Endothelial cell of umbilical vein (primary cell): Measurements from ENCODE around the gene NBEA. TPM values are rescaled to one million over a fixed set of nuclear protein-coding genes. Genes with fewer than 3 reads are reported as not detected.

ENCODE experiments used
- BruUV-seq: library from RNA; stranded (reverse); fragments of 400-500 nt; replicated peaks from 2 replicates; lab custom pipeline; 2021; lab: Mats Ljungman, UMichigan
- CTCF ChIA-PET: fragments of 300-600, 350-600 bp; sonication (Branson Sonifier 250); formaldehyde crosslinking; loops from one replicate; lab custom pipeline; 2021; ENCODE audit warnings: antibody characterized with exemption, inconsistent platforms; lab: Charles Lee
- POLR2A ChIA-PET: fragments of 300-600, 350-600 bp; sonication (Branson Sonifier 250); formaldehyde crosslinking; loops from one replicate; lab custom pipeline; 2021; ENCODE audit warnings: antibody characterized with exemption, inconsistent platforms; lab: Charles Lee
- DNase-seq: peaks from one replicate; pipeline ENCODE4 v3.0.0-alpha.2; 2011; ENCODE audit warnings: low read depth, low spot score
- FAIRE-seq: peaks from 2 replicates; lab custom pipeline; 2011; peaks lifted over from hg19 to GRCh38; lab: Jason Lieb, UNC
- H2AFZ ChIP-seq: 2 replicates; pipeline ENCODE4 v1.6.0; 2012; ENCODE audit warnings: low read depth, low read length, control low read depth, inconsistent platforms
- H3K27ac ChIP-seq: 2 replicates; pipeline ENCODE4 v1.5.1; 2011; ENCODE audit warnings: low read depth, mild to moderate bottlenecking, control low read depth, low read length, moderate library complexity; ENCODE audit not compliant: insufficient read depth
- H3K27me3 ChIP-seq, 2 experiments: 2 replicates each; pipeline versions ENCODE4 v1.6.0 to v1.6.1; 2011; ENCODE audit warnings: low read length in 2 of 2, mixed read lengths in 1 of 2; ENCODE audit not compliant: control insufficient read depth in 2 of 2, insufficient read depth in 2 of 2
- H3K36me3 ChIP-seq, 2 experiments: 2 replicates in 1 of 2; 3 replicates in 1 of 2; pipeline ENCODE4 v1.5.1; 2011; ENCODE audit warnings: low read length in 2 of 2, mild to moderate bottlenecking in 1 of 2, moderate library complexity in 1 of 2; ENCODE audit not compliant: control insufficient read depth in 2 of 2, insufficient read depth in 2 of 2; ENCODE audit errors: extremely low read depth in 1 of 2
- H3K4me1 ChIP-seq: 3 replicates; pipeline ENCODE4 v1.5.1; 2011; ENCODE audit warnings: mild to moderate bottlenecking, low read length; ENCODE audit not compliant: control insufficient read depth, insufficient read depth; ENCODE audit errors: extremely low read depth
- H3K4me2 ChIP-seq: 2 replicates; pipeline ENCODE4 v1.6.1; 2011; ENCODE audit warnings: low read length, control low read depth, mixed read lengths; ENCODE audit not compliant: insufficient read depth
- H3K4me3 ChIP-seq, 3 experiments: fragments of 200-600 bp in 1 of 3; sonication (generic), shearing (Covaris generic) in 1 of 3; replicated peaks in 1 of 3; 2 replicates each; pipeline ENCODE4 v1.5.1; 2011 to 2016; ENCODE audit warnings: control low read depth in 3 of 3, low read length in 3 of 3, mild to moderate bottlenecking in 2 of 3, inconsistent platforms in 1 of 3, low read depth in 1 of 3, moderate library complexity in 1 of 3; ENCODE audit not compliant: insufficient read depth in 1 of 3
- H3K79me2 ChIP-seq: 2 replicates; pipeline ENCODE4 v1.6.0; 2012; ENCODE audit warnings: low read length, inconsistent platforms; ENCODE audit not compliant: control insufficient read depth, insufficient read depth
- H3K9ac ChIP-seq: replicated peaks from 2 replicates; pipeline ENCODE3; 2011; ENCODE audit warnings: low read length, control low read depth; ENCODE audit not compliant: insufficient read depth; ENCODE audit errors: extremely low read depth
- H3K9me1 ChIP-seq: replicated peaks from 3 replicates; pipeline ENCODE4 v1.6.0; 2011; ENCODE audit warnings: mild to moderate bottlenecking, low read length; ENCODE audit not compliant: control insufficient read depth, insufficient read depth; ENCODE audit errors: extremely low read depth
- H3K9me3 ChIP-seq: replicated peaks from 2 replicates; pipeline ENCODE4 v1.5.1; 2012; ENCODE audit warnings: low read length, inconsistent platforms; ENCODE audit not compliant: control insufficient read depth, insufficient read depth
- H4K20me1 ChIP-seq: replicated peaks from 2 replicates; pipeline ENCODE3; 2011; ENCODE audit warnings: mild to moderate bottlenecking, low read length; ENCODE audit not compliant: control insufficient read depth, insufficient read depth; ENCODE audit errors: extremely low read depth
- CTCF ChIP-seq, 2 donors: IDR thresholded peaks; 1 replicate in 1 of 2; 2 replicates in 1 of 2; pipeline ENCODE4 v1.5.1; 2011; ENCODE audit warnings: low read length in 2 of 2, mild to moderate bottlenecking in 2 of 2, moderate library complexity in 2 of 2, control low read depth in 1 of 2, inconsistent platforms in 1 of 2, low read depth in 1 of 2; ENCODE audit not compliant: insufficient read depth in 1 of 2; ENCODE audit errors: extremely low read depth in 1 of 2
- GATA2 ChIP-seq: IDR thresholded peaks from 2 replicates; pipeline ENCODE4 v1.7.0; 2011; ENCODE audit warnings: low read depth, mild to moderate bottlenecking, moderate library complexity, mixed read lengths, low read length; ENCODE audit not compliant: insufficient read length, insufficient read depth
- JUN ChIP-seq: IDR thresholded peaks from 2 replicates; pipeline ENCODE4 v1.6.1; 2011; ENCODE audit warnings: borderline replicate concordance, low read depth; ENCODE audit not compliant: insufficient read length, insufficient read depth
- MAX ChIP-seq: IDR thresholded peaks from 2 replicates; pipeline ENCODE4 v1.6.1; 2011; ENCODE audit not compliant: insufficient read depth, insufficient read length
- MYC ChIP-seq: IDR thresholded peaks from one replicate; pipeline ENCODE4 v1.6.1; 2011; ENCODE audit warnings: mild to moderate bottlenecking, low read depth, low read length
- POLR2A ChIP-seq: IDR thresholded peaks from 2 replicates; pipeline ENCODE4 v1.6.1; 2012; ENCODE audit warnings: low read depth, mild to moderate bottlenecking, control low read depth, low read length
- dilution Hi-C: fragments of 300-500 bp; cut with MboI; formaldehyde crosslinking; loops from one replicate; pipeline ENCODE4 v1.15.0; 2019; ENCODE audit warnings: low sequenced_read_pairs; ENCODE audit not compliant: extremely low pct_ligation_motif_present
- intact Hi-C: fragments of 100-400 bp; cut with micrococcal nuclease; formaldehyde crosslinking; loops from one replicate; pipeline ENCODE4 v1.10.0; 2022
- polyA plus RNA-seq, 4 experiments: library from polyadenylated mRNA; depleted of rRNA in 3 of 4; stranded (reverse) in 3 of 4; unstranded in 1 of 4; fragments of >200 nt; gene quantifications; 2 replicates each; pipeline versions ENCODE4 v1.2.1 to v1.2.3, GENCODE V29; 2011 to 2012; ENCODE audit warnings: missing spikeins in 1 of 4
- total RNA-seq: library from RNA; stranded (reverse); gene quantifications from 2 replicates; pipeline ENCODE4 v1.2.3, GENCODE V29; 2021

Gene NBEA
- total and polyA plus RNA-seq, 2 donors (not counting 3 experiments of a cell fraction or from before 2014, with no cell fraction given): 3.0 to 4.8 TPM

GRCh38 chr13:35457258-35457657 is 515.2 kb downstream of the NBEA start:
- Histone ChIP-seq H3K9me3 (no peaks in the 10 kb centered on the region), H2AFZ (no peak overlapping the region), H3K79me2 (no peaks in the 10 kb centered on the region), H3K36me3 (no peaks in the 10 kb centered on the region), H3K9ac (no peak overlapping the region), H4K20me1 (no peaks in the 10 kb centered on the region), H3K27me3 (no peaks in the 10 kb centered on the region), H3K4me3 (no peak overlapping the region), H3K9me1 (no peaks in the 10 kb centered on the region), H3K27ac (no peak overlapping the region), H3K4me1 (no peaks in the 10 kb centered on the region), H3K4me2 (no peak overlapping the region)
- FAIRE-seq: no peak
- DNase-seq: no peak
- no peak for TF ChIP-seq MAX
- TF ChIP-seq JUN: no peak
- TF ChIP-seq GATA2: no peak
- no peak for TF ChIP-seq CTCF (IDR thresholded peaks at IDR 0.05; ENCODE audit: extremely low read depth in 1 of 2, insufficient read depth in 1 of 2, low read depth in 1 of 2, low read length in 2 of 2)
- no peak for TF ChIP-seq POLR2A
- no peak for TF ChIP-seq MYC
- BruUV-seq: no TSS peak
- POLR2A ChIA-PET: no interaction called here
- dilution Hi-C loops: no loop called here
- intact Hi-C loops: loop anchor here (5.0 kb wide), 1 partner anchor 50 kb away; no protein-coding TSS in a partner anchor
- CTCF ChIA-PET: interaction anchor here (1.0 kb wide), 1 partner anchor 80 kb away, joined by 3 read pairs; no protein-coding TSS in a partner anchor
